Stimulated activated CD8-positive, alpha-beta memory T cell treated with anti-CD3 and anti-CD28 coated beads, Interleukin-4, amount 100 ng/mL, for 24 hours (primary cell): ENCODE results near the gene OR52B6.
"Not testable (repeated sequence)": the region's sequence is repeated elsewhere in the genome, so short reads cannot be mapped to it uniquely, and the experiment has no call there.

Experiments
- DNase-seq: peaks from one replicate; pipeline ENCODE4 v3.0.0-alpha.2; 2020; ENCODE audit warnings: low read depth

The OR52B6 gene

DNA sequence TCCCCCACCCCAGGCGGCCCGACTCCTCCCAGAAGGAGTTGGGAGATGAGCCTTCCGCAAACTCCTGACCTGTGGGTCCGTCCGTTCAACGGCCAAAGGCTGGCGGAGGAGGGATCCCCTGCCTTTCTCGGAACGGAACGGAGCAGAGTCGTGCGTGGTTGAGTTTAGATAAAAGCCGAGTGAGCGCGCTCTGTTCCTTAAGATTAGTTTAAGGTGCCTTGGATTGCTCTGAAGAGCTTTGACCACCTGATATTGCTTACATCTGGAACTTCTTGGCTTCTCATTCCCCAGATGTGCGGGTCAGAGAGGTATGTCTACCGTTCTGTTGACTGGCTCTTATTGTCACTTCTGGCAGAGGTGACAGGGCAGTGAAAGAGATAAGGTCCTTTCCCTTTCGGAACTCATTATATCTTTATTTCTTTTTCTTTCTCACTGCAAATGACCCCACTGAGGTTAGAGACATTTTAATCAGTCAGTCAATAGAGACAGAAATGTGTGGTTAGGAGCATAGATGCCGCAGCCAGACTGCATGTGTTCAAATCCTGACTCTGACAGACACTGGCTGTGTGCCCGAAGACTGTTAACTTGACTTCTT, 16.0 kb downstream of the OR52B6 start, which contains the start of gene TRIM6:
Gene TRIM6, plus strand, starts transcription at position 31 of the 595 bp plus-strand sequence. Its CDS starts 261 bp downstream, at position 292.
- DNase-seq = no peak

DNA sequence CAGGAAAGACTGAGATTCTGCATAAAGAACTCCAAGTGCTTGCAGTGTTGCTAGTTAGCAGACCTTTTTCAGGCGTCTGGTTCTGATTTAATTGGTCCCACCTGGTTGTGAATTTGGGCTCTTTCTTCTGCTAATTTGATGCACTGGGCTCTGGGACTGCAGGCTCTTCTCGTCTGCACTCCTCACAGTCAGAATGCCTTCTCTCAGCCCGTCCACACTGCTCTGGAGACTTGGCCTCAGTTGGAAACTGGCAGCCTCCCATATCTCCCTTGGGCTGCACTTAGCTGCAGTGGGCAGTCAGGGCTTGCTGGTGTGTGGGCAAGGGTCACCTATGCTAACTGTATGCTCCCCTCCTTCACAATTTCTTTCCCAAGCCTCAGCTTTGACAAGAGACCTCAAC, 17.3 kb downstream of the OR52B6 start:
- DNase-seq = no peak

DNA sequence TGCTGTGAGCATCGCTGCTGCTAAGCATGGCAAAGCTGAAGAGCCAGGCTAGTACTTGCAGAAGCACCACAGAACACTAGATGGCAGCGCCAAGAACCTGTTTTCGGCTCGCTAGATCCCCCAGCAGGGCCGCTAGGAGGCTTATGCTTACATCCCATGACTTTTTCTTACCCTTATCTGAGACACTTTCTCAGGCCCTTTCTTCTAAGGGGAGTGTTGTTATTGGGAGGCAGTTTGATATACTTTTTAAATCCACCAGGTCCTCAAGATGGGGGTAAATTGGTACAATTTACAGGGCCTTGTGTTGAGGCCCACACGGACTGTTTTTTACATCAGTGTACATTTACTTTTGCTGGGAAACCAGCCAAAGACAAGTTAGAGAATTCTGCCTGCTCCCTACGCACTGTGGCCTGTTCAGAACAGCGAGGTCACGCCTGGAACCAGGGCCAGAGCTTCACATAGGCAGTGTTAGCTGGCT, 19.7 kb downstream of the OR52B6 start:
- DNase-seq = peak; percentile 17

- not testable (repeated sequence) for DNase-seq
Measured at GRCh38 chr11:5602791-5603190, 22.1 kb downstream of the OR52B6 start.

DNA sequence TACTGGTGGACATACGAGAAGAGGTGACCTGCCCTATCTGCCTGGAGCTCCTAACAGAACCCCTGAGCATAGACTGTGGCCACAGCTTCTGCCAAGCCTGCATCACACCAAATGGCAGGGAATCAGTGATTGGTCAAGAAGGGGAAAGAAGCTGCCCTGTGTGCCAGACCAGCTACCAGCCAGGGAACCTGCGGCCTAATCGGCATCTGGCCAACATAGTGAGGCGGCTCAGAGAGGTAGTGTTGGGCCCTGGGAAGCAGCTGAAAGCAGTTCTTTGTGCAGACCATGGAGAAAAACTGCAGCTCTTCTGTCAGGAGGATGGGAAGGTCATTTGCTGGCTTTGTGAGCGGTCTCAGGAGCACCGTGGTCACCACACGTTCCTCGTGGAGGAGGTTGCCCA, 22.6 kb downstream of the OR52B6 start:
- no peak for DNase-seq

GRCh38 chr11:5604896-5605295, 24.2 kb downstream of the OR52B6 start:
- DNase-seq = no peak

- no peak for DNase-seq
Measured at GRCh38 chr11:5605849-5606248, 25.2 kb downstream of the OR52B6 start.

- DNase-seq = no peak
Measured at GRCh38 chr11:5608808-5609207, 28.1 kb downstream of the OR52B6 start.

- DNase-seq = no peak
Measured at GRCh38 chr11:5610446-5610845, 29.8 kb downstream of the OR52B6 start.

GRCh38 chr11:5611627-5612026, 30.9 kb downstream of the OR52B6 start:
- DNase-seq = no peak

DNA sequence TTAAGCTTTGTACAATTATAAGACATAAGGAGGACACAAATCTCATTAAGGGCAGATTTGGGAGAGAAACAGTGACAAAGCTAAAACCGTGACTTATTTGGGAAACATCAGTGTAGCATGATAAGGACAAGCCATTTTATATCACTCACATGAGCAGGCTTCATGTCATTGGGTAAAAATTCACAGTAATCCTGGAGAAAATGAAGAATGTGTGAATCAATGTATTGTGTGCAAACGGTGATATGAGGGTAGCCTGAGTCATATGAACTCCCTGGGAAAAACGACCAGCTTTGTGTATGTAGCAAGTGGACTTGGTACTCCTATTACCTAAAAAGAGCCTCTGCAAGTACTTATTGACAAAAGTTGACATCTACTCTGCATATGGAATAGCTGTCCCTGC, 38.1 kb downstream of the OR52B6 start:
- no peak for DNase-seq

- no peak for DNase-seq
Measured at GRCh38 chr11:5620651-5621521, 40.2 kb downstream of the OR52B6 start.

GRCh38 chr11:5621580-5621979, 40.9 kb downstream of the OR52B6 start:
- DNase-seq = no peak

DNA sequence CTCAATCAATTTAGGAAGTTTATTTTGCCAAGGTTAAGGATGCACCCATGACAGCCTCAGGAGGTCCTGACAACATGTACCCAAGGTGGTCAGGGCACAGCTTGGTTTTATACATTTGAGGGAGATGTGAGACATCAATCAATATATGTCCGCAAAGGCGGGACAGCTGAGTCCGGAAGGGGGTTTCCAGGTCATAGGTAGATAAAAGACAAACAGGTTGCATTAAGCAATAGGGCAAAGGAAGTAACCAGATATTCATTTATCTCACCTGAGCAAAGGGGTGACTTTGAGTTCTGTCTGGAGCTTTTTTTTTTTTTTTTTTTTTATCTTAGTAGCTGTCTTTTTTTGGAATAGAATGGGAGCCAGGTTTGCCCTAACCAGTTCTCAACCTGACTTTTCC, 42.1 kb downstream of the OR52B6 start:
- DNase-seq = no peak

DNA sequence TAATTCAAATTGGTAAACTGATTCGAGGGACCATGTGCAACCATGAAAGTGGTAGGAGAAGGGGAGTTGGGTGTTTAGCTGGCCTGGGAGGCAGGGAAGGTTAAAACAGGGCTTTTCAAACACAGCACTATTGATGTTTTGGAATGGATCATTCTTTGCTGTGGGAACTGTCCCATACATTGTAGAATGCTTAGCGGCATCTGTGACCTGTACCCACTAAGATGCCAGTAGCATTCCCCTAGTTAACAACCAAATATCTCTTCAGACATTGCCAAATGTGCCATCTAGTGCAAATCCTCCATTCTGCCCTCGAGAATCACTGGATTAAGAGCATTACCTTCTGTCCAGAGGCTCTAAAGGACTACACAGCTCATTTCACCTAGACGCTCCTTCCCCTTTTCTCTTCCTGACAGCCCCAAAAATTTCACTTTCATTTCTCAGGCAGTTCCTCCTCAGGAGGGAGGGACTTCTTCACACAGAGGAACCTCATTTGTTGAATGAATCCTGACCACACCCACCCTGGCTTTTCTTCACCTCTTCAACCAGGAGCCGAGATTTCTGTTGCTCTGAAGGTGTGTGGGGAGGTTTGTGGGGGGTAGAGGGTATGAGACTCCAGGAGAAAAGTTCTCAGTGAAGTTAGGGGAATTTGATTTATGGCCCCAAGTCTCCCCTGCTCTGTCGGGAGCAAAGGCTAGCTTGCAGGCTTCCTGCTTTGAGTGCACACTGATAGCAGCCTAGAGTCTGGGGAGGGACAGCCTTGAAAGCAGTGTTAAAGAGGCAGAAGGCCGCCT, 44.0 kb downstream of the OR52B6 start, which contains the start of gene TRIM34:
Gene TRIM34, plus strand, starts transcription at position 513 of the 791 bp plus-strand sequence. CDS start 7,331 bp downstream, outside the sequence.
- peak; percentile 15 for DNase-seq

GRCh38 chr11:5625281-5625680, 44.6 kb downstream of the OR52B6 start:
- no peak for DNase-seq

DNA sequence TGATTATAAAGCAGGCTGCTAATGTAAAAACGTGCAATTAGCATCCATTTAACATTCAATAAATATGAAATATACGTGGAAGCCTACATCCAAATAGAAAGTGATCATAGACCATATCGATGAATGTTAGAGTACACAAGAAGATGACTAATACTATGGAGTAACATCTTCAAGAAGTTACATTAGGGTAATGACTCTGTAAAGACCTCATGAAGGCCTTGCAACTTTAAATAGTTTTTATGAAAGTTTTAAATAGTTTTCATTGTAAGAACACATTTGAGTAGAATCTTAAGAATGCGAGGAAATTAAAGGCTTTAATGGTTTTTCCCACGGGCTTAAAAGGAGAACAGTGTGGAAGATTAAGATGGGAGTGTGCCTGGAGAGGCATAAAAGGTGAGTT, 45.5 kb downstream of the OR52B6 start:
- no peak for DNase-seq

DNA sequence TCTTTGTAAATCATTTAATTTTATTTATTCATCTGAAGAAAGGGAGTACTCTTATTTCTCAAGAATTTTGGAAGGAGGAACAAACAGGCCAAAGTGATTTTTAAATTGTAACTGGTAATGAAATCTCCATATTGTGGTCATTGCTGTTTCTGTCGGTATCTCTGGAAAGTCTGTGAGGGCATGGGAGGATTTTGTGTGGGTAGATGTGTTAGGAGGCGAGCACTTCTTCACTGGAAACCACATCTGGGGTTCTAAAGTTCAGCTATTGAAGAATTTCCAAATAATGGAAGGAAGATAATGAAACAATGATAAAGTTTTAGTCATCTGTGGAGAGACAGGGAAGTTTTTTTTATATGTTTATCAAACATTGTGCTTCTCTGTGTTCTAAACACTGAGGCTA, 50.7 kb downstream of the OR52B6 start:
- DNase-seq = no peak
